HFFc6 (cell line): ENCODE results near the gene PEMT. TPM values are rescaled to one million over a fixed set of nuclear protein-coding genes. Genes with fewer than 3 reads are reported as not detected.
A peak's percentile ranks its signal among the peaks of the same experiment; 100 is the strongest.

Source experiments
- DNase-seq: peaks from one replicate; pipeline ENCODE4 v3.0.0-alpha.2; 2018
- H3K27ac Mint-ChIP-seq: 2 replicates; pipeline ENCODE4 v1.8.0; 2020; ENCODE audit warnings: mild to moderate bottlenecking, mixed read lengths
- H3K27me3 Mint-ChIP-seq: 2 replicates; pipeline ENCODE4 v1.8.0; 2021; ENCODE audit warnings: mild to moderate bottlenecking, moderate library complexity, mixed read lengths; ENCODE audit not compliant: insufficient read depth
- H3K36me3 Mint-ChIP-seq: 2 replicates; pipeline ENCODE4 v1.8.0; 2021; ENCODE audit warnings: low read depth, mixed read lengths
- H3K4me1 Mint-ChIP-seq: 2 replicates; pipeline ENCODE4 v1.8.0; 2020; ENCODE audit warnings: low read depth, mixed read lengths
- H3K4me3 Mint-ChIP-seq: 2 replicates; pipeline ENCODE4 v1.8.0; 2020; ENCODE audit warnings: mild to moderate bottlenecking, moderate library complexity, mixed read lengths
- H3K9me3 Mint-ChIP-seq: 2 replicates; pipeline ENCODE4 v1.8.0; 2020; ENCODE audit warnings: mild to moderate bottlenecking, mixed read lengths
- CTCF ChIP-seq: fragments of 200-600 bp; sonication (generic); IDR thresholded peaks from 2 replicates; pipeline ENCODE4 v1.5.0; 2021; ENCODE audit warnings: antibody characterized with exemption, mild to moderate bottlenecking
- total RNA-seq, 6 experiments: library from RNA; stranded (reverse); fragmentation: NEBNext Ultra II Directional; extraction: Animal tissue kit (Norgen Biotek cat#: 25700); gene quantifications; 2 replicates in 1 of 6; 3 replicates in 5 of 6; pipeline ENCODE4 v1.2.3, GENCODE V29; 2021

The PEMT gene
- total RNA-seq, 6 experiments from 2014 or later: 33.0 to 49.2 (median 44.0) TPM

GRCh38 chr17:17609121-17609520 is 17.6 kb upstream of the PEMT start:
- H3K9me3 Mint-ChIP-seq: no peaks in the 10 kb centered on the region
- H3K36me3 Mint-ChIP-seq: no peaks in the 10 kb centered on the region; the same call in 1 of the 2 replicates
- H3K4me3 Mint-ChIP-seq: no peak overlapping the region
- TF ChIP-seq CTCF: no peak
- H3K4me1 Mint-ChIP-seq: peaks cover 35% of the 10 kb centered on the region
- H3K27ac Mint-ChIP-seq: no peak overlapping the region
- peaks cover 5% of the 10 kb centered on the region for H3K27me3 Mint-ChIP-seq
- DNase-seq: no peak

GRCh38 chr17:17606416-17607000 is 15.0 kb upstream of the PEMT start:
- Mint-ChIP-seq H3K27me3 (peaks cover 5% of the 10 kb centered on the region), H3K9me3 (no peaks in the 10 kb centered on the region), H3K4me1 (peaks cover 28% of the 10 kb centered on the region), H3K27ac (peak overlapping the region; percentile 75), H3K36me3 (no peaks in the 10 kb centered on the region), H3K4me3 (peak overlapping the region; percentile 55)
- no peak for DNase-seq
- no peak for TF ChIP-seq CTCF

GRCh38 chr17:17605729-17606088 is 14.2 kb upstream of the PEMT start:
- peak; percentile 82 for DNase-seq
- peaks cover 4% of the 10 kb centered on the region for H3K27me3 Mint-ChIP-seq
- H3K4me1 Mint-ChIP-seq: peaks cover 28% of the 10 kb centered on the region
- H3K36me3 Mint-ChIP-seq: no peaks in the 10 kb centered on the region
- no peak for TF ChIP-seq CTCF
- H3K9me3 Mint-ChIP-seq: no peaks in the 10 kb centered on the region
- H3K4me3 Mint-ChIP-seq: peak overlapping the region; percentile 55
- H3K27ac Mint-ChIP-seq: peak overlapping the region; percentile 75

GRCh38 chr17:17605083-17605728 is 13.7 kb upstream of the PEMT start:
- H3K36me3 Mint-ChIP-seq: no peaks in the 10 kb centered on the region
- H3K27ac Mint-ChIP-seq: peak overlapping the region; percentile 75
- TF ChIP-seq CTCF: no peak
- H3K9me3 Mint-ChIP-seq: no peaks in the 10 kb centered on the region
- peaks cover 28% of the 10 kb centered on the region for H3K4me1 Mint-ChIP-seq
- DNase-seq: no peak
- H3K27me3 Mint-ChIP-seq: peaks cover 5% of the 10 kb centered on the region
- H3K4me3 Mint-ChIP-seq: peak overlapping the region; percentile 55

- Mint-ChIP-seq H3K27me3 (peaks cover 3% of the 10 kb centered on the region), H3K36me3 (no peaks in the 10 kb centered on the region), H3K9me3 (no peaks in the 10 kb centered on the region), H3K27ac (no peak overlapping the region), H3K4me3 (no peak overlapping the region), H3K4me1 (peaks cover 28% of the 10 kb centered on the region)
- TF ChIP-seq CTCF: no peak
- no peak for DNase-seq
Measured at GRCh38 chr17:17603895-17604225, 12.4 kb upstream of the PEMT start.
